DMS114 treated with DMSO at 0.1 percent for 48 hours (cell line): ENCODE data around the gene RAD51B.

Experiments
- DNase-seq: peaks from one replicate; lab custom pipeline; 2025; ENCODE audit not compliant: unreplicated experiment; lab: John Stamatoyannopoulos, UW

The RAD51B gene

DNA sequence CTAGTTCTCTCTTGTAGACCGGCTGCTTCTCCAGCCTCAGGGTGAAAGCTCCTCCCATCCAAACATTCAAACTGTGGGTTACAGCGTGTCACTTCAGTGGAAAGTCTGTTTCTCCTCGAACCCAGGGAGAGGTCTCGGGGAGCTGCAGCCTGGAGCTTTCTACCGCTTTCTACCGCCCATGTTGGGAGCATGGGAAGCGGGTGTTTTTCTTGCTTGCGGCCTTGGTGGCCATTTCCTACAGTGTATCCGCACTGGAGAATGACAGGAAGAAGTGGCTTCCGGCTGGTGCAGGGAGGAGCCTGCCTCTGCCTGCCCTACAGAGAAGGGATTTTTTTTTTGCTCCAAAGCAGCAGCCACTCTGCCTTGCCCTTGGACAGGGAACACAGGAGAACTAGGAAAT, 952.1 kb downstream of the RAD51B start:
- DNase-seq = no peak

DNA sequence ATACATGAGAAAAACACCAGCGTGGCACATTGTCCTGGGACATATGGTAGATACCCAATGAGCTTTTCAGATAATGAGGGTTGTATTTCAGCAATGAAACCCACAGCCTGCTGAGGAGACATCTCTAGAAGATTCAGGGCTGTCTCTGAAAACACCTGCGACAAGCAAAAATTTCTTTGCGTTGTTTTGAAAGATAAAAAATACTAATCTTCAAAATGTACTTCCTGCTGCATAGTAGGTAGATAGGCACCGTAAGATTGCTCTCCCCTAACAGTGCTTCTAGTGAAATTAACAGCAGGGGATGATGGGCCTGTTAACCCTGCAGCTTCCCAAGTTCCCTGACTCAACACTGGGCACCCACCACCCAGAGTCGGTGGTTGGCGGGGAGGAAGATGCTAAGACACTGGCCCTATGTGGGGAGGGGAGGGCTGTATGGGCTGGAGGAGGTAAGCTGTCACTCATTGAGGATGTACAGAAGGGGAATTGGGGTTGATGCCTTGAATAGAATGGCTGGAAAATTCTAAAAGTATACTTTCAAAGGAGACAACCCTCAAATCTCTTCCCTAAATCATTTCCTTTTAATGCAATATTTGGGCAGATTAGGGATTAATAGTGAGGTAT, 953.3 kb downstream of the RAD51B start:
- no peak for DNase-seq

DNA sequence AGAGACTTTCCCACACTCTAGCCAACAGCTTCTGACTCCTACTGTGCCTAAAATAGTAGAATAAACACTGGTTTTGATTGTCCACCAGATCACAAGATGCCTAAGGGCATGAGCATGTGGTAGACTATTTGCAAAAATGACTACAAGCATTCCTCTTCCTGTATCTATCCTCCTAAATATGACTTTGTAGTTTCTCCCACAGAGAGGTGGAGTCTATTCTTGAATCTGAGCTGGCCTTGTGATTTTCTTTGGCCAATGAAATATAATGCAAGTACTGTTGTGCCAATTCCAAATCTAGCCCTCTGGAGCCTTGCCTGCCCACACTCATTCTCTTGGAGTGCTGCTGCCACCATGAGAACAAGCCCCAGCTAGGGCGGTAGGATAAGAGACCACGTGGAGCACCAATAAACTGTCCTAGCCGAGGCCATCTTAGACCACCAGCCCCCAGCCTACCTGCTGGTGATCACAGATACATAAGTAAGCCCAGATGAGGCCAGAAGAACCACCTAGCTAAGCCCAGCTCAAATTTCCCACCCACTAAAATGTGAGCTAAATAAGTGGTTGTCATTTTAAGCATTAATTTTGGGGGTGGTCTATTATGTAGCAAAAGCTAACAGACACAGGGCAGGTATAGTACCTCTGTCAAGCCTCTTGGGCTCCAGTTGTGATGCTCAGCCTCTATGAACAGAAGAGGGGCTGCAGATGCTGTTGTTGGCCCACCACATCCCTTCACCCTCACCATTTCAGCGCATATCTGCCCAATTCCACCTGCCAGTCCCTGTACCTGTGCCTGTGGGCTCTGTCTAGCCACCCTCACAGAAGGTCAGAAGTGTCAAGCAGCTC, 955.4 kb downstream of the RAD51B start:
- no peak for DNase-seq

DNA sequence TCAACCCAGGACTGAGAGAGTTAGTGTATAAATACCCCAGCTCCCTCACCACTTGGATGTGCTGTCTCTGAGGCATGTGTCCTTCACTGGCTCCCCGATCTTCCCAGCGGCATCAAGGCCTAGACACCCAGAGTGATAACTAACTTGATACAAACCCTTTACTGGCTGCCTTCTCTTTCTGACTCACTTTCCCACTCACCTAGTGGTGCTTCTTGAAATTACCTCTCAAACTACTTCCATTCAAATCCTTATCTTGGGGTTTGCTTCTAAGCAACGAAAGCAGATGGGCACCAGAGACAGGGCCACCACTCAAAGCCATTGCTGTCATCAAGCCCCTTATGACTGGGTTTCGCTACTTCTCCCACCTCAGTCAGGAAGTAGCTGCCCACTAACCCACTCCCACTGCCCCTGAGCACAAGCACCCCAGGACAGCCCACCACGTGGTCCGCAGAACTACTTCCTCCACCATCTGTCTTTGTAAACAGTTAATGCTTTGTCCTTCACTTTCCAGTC, 956.1 kb downstream of the RAD51B start:
- no peak for DNase-seq

DNA sequence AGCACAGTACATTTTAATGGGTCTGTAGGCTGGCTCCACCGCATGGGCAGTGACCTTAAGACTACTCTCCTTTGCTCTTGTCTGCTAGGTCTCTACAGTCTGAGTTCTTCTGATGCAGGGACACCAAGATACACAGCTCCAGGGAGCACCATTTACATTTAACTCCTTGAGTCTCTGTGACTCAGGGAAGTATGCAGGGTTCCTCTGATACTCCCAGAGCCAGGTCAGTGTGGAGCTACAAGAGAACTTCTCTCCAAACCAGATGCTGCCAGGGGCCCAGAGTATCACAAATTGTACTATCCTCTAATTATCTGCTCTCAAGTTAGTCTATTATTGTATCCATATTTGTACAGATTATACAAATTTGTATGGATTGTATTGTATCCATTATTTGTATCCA, 958.1 kb downstream of the RAD51B start:
- DNase-seq = no peak
